ENCODE results near the gene TMEM30A. TPM values are rescaled to one million over a fixed set of nuclear protein-coding genes. Genes with fewer than 3 reads are reported as not detected.

The TMEM30A gene
- total and polyA plus RNA-seq, 4 experiments from 2014 or later = 44.7 to 78.3 (median 65.1) TPM

GRCh38 chr6:75205776-75206575 is 78.6 kb downstream of the TMEM30A start, which contains the start of gene COL12A1:
TSS of gene COL12A1 (minus strand) at chr6:75206053. CDS start at chr6:75202792, 3,261 bp downstream.
- H3K9me3 Mint-ChIP-seq = peaks cover 0 to 2% (median 0%) of the 10 kb centered on the region in 8 donors
- Histone ChIP-seq H3K4me1 (ENCODE audit: insufficient read depth, low read length) (peaks cover 50% of the 10 kb centered on the region), H3K9me3 (ENCODE audit: control insufficient read depth in 1 of 2, low read length in 2 of 2) (no peaks in the 10 kb centered on the region), H3K4me3 (ENCODE audit: low read length in 2 of 2) (peak within 1 kb of the TSS in 1 of 2 donors; percentile 31), H3K27ac (ENCODE audit: low read depth, low read length) (no peak within 1 kb of the TSS), H3K36me3 (ENCODE audit: insufficient read depth, low read length) (no peaks in the 10 kb centered on the region), H3K27me3 (ENCODE audit: insufficient read depth, low read length) (peaks cover 39% of the 10 kb centered on the region)
- peaks cover 65 to 69% of the 10 kb centered on the region in 2 donors for H3K27me3 Mint-ChIP-seq
- CTCF ChIA-PET (ENCODE audit: partially characterized antibody) = interaction anchor here (9.5 to 10.7 kb wide), 2 partner anchors 1114 to 1465 kb away, joined by 80 to 281 read pairs; no protein-coding TSS in a partner anchor
- peak in 4 of 5 donors; percentile 7 to 35 (median 12) for DNase-seq
- POLR2A ChIA-PET (ENCODE audit: partially characterized antibody) = no interaction called here
- H3K27ac Mint-ChIP-seq = peak within 1 kb of the TSS in 1 of 7 donors; percentile 3
- H3K4me1 Mint-ChIP-seq = peaks cover 35 to 65% (median 50%) of the 10 kb centered on the region in 4 donors
- H3K4me3 Mint-ChIP-seq = peak within 1 kb of the TSS; percentile 77 to 91 (median 82)
- no peaks in the 10 kb centered on the region for H3K36me3 Mint-ChIP-seq
- intact Hi-C loops (cut with micrococcal nuclease) = no loop called here

DNA sequence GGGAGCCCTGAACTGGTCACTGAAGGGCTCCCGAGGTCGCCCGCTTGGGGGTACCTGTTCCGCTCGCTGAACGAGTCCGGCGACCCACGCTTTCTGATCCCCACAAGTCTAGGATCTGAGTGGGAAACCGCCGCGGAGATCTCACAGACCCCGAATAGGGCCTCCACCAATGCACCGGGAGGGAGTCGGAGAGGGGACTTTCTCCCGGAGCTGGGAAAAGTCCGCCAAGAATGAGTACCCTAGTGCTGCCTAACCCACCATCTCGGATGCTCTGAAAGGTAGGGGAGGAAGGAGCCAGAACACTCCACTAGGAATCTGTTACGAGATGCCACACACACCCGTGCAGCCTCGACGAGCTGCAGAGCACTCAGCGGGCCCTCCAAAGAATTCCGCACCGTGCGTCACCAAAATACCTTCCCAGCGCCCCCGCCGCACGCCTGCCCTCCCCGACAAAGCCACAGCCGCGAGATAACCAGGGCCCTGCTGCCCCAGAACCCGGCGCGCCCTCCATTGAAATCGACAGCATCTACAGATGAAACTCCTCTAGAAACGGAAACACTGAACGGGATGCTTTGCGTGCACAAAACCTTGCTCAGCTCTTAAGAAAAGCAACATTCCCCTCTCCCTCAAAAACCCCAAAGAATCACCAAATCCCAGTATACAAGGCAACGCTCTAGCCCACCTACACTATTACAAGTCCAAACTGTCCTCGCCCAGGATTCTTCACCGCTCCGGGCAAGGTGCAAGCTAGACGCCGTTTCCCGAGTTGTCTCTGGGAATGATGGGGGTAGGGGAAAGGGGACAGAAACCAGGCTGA is 79.4 kb downstream of the TMEM30A start:
- POLR2A ChIA-PET (ENCODE audit: partially characterized antibody) = no interaction called here
- Mint-ChIP-seq H3K36me3 (no peaks in the 10 kb centered on the region), H3K27me3 (peaks cover 66 to 69% of the 10 kb centered on the region in 2 donors), H3K27ac (peak overlapping the region in 1 of 7 donors; percentile 3), H3K9me3 (peaks cover 0 to 2% (median 0%) of the 10 kb centered on the region in 8 donors), H3K4me3 (peak overlapping the region; percentile 72 to 91 (median 80)), H3K4me1 (peaks cover 35 to 65% (median 50%) of the 10 kb centered on the region in 4 donors)
- Histone ChIP-seq H3K27me3 (ENCODE audit: insufficient read depth, low read length) (peaks cover 39% of the 10 kb centered on the region), H3K4me3 (ENCODE audit: low read length in 2 of 2) (peak overlapping the region in 1 of 2 donors; percentile 31), H3K9me3 (ENCODE audit: control insufficient read depth in 1 of 2, low read length in 2 of 2) (no peaks in the 10 kb centered on the region), H3K4me1 (ENCODE audit: insufficient read depth, low read length) (peaks cover 50% of the 10 kb centered on the region), H3K36me3 (ENCODE audit: insufficient read depth, low read length) (no peaks in the 10 kb centered on the region), H3K27ac (ENCODE audit: low read depth, low read length) (no peak overlapping the region)
- peak in 1 of 5 donors; percentile 23 for DNase-seq
- intact Hi-C loops (cut with micrococcal nuclease) = loop anchor here (1.0 kb wide), 1 partner anchor 1350 kb away; no protein-coding TSS in a partner anchor
- CTCF ChIA-PET (ENCODE audit: partially characterized antibody) = interaction anchor here (0.9 to 10.7 kb wide), 5 partner anchors 14 to 1528 kb away, joined by 3 to 281 read pairs (median 5); no protein-coding TSS in a partner anchor

- no peaks in the 10 kb centered on the region for H3K36me3 Mint-ChIP-seq
- Histone ChIP-seq H3K4me1 (ENCODE audit: insufficient read depth, low read length) (peaks cover 50% of the 10 kb centered on the region), H3K27ac (ENCODE audit: low read depth, low read length) (no peak overlapping the region), H3K36me3 (ENCODE audit: insufficient read depth, low read length) (no peaks in the 10 kb centered on the region), H3K4me3 (ENCODE audit: low read length in 2 of 2) (no peak overlapping the region), H3K9me3 (ENCODE audit: control insufficient read depth in 1 of 2, low read length in 2 of 2) (no peaks in the 10 kb centered on the region), H3K27me3 (ENCODE audit: insufficient read depth, low read length) (peaks cover 39% of the 10 kb centered on the region)
- peak in 2 of 5 donors; percentile 17 to 34 for DNase-seq
- ChIA-PET CTCF (ENCODE audit: partially characterized antibody) (interaction anchor here (0.9 to 10.7 kb wide), 7 partner anchors 13 to 1527 kb away, joined by 3 to 281 read pairs (median 5); no protein-coding TSS in a partner anchor), POLR2A (ENCODE audit: partially characterized antibody) (no interaction called here)
- peaks cover 66 to 72% of the 10 kb centered on the region in 2 donors for H3K27me3 Mint-ChIP-seq
- H3K4me1 Mint-ChIP-seq = peaks cover 35 to 65% (median 50%) of the 10 kb centered on the region in 4 donors
- peak overlapping the region; percentile 72 to 91 (median 80) for H3K4me3 Mint-ChIP-seq
- intact Hi-C loops (cut with micrococcal nuclease) = loop anchor here (1.0 kb wide), 1 partner anchor 1349 kb away; no protein-coding TSS in a partner anchor
- no peak overlapping the region for H3K27ac Mint-ChIP-seq
- H3K9me3 Mint-ChIP-seq = peaks cover 0 to 2% (median 0%) of the 10 kb centered on the region in 8 donors
Measured at GRCh38 chr6:75204217-75204958, 80.2 kb downstream of the TMEM30A start.

DNA sequence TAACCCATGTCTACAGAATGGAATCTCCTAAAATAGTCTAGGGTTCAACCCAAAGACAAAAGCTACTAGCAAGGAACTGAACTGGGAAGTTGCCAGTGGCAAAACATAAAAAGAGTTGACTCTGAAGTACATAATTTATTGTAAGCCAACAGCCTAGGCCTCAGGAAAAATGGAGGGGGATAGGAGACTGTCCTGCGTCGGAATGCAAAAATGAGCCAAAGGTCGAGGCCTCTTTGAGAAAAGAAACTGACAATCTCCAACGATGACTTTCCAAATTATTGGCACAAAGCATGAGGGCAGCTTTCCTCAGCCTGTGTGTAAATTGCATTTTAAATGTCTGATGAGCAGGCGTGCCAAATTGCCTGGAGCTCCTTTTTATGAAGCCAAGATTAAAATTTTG is 80.9 kb downstream of the TMEM30A start:
- no peak overlapping the region for H3K27ac Mint-ChIP-seq
- Histone ChIP-seq H3K27me3 (ENCODE audit: insufficient read depth, low read length) (peaks cover 39% of the 10 kb centered on the region), H3K9me3 (ENCODE audit: control insufficient read depth in 1 of 2, low read length in 2 of 2) (no peaks in the 10 kb centered on the region), H3K36me3 (ENCODE audit: insufficient read depth, low read length) (no peaks in the 10 kb centered on the region), H3K4me1 (ENCODE audit: insufficient read depth, low read length) (peaks cover 48% of the 10 kb centered on the region), H3K4me3 (ENCODE audit: low read length in 2 of 2) (no peak overlapping the region), H3K27ac (ENCODE audit: low read depth, low read length) (no peak overlapping the region)
- DNase-seq = no peak
- intact Hi-C loops (cut with micrococcal nuclease) = loop anchor here (1.0 kb wide), 1 partner anchor 1348 kb away; no protein-coding TSS in a partner anchor
- POLR2A ChIA-PET (ENCODE audit: partially characterized antibody) = no interaction called here
- H3K9me3 Mint-ChIP-seq = peaks cover 0 to 2% (median 0%) of the 10 kb centered on the region in 8 donors
- CTCF ChIA-PET (ENCODE audit: partially characterized antibody) = interaction anchor here (0.6 to 10.7 kb wide), 7 partner anchors 12 to 1471 kb away, joined by 3 to 281 read pairs (median 5); no protein-coding TSS in a partner anchor
- peaks cover 31 to 60% (median 46%) of the 10 kb centered on the region in 4 donors for H3K4me1 Mint-ChIP-seq
- peak overlapping the region in 2 of 8 donors; percentile 66 to 78 for H3K4me3 Mint-ChIP-seq
- H3K27me3 Mint-ChIP-seq = peaks cover 62 to 67% of the 10 kb centered on the region in 2 donors
- H3K36me3 Mint-ChIP-seq = no peaks in the 10 kb centered on the region

Other genes with a start within 250 kb of the TMEM30A start
- gene COL12A1, start 78.7 kb downstream of the TMEM30A start, total RNA-seq = not detected
- not detected for gene COL12A1, start 78.7 kb downstream of the TMEM30A start, polyA plus RNA-seq
- 100 to 1,000 TPM; 188 to 201 TPM for gene COX7A2, start 41.0 kb downstream of the TMEM30A start, total RNA-seq
- gene COX7A2, start 41.0 kb downstream of the TMEM30A start, polyA plus RNA-seq = 1,000 to 10,000 TPM in 1 of 2 donors, 100 to 1,000 TPM in 1; 809 to 1,007 TPM
- not detected for gene FILIP1, start 209.0 kb upstream of the TMEM30A start, total RNA-seq
- gene FILIP1, start 209.0 kb upstream of the TMEM30A start, polyA plus RNA-seq = not detected